ENCODE results near the gene APOD.

The APOD gene

DNA sequence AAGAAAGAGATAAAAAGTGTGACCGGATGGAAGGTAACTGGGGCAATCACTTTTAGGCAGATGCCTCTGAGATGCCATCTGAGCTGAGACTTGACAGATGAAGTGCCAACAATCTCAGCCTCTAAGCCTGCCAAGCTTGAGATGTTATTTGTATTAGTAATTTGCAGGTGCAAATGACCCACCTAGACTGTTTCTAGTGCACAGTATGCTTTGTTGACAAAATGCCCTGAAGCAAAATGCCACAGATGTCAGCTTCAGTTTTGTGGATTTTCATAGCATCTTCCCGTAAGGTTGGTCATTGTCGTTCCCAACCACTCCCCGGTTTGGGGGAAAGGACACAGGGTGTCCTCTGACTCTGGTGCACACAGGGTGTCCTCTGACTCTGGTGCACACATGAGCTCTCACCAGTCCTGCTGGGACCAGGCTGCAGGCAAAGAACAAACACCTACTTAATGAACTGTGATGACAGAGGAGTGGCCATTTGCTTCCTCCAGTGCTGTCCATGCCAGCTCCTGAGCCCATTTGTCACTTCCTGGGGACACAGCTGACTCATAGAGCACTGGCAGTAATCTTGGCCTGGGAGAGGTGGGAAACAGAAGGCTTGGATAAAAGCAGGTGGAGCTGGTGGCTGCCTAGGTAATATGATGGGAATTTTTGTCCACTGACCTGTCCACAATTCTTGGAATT, 23.9 kb downstream of the APOD start:
- H3K4me1 ChIP-seq (ENCODE audit: insufficient read depth, low read length), result no peaks in the 10 kb centered on the region
- no peaks in the 10 kb centered on the region for H3K9me3 ChIP-seq (ENCODE audit: control insufficient read depth, insufficient read depth, low read length)
- no peak overlapping the region for H3K9ac ChIP-seq (ENCODE audit: low read depth, low read length)
- no peaks in the 10 kb centered on the region for H3K36me3 ChIP-seq (ENCODE audit: insufficient read depth, low read length)

DNA sequence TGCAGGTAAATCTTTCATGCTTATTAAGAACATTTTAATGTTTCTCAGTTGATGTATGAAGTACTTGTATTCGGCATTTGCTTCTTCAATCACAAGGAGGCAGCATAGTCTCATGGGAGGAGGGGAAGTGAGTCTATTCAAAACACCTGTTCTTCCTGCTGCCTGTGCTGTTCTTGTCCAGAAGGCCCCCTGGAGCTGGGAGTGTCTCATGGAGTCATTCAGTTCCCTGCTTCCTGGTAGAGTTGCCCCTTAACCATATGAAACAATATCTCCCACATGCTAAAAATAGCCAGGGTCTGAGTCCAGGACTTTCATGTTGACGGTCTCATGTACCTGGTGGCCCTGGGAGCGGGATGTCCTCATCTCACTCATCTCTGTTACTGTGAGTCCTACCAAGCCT, 25.1 kb downstream of the APOD start:
- Histone ChIP-seq H3K9ac (ENCODE audit: low read depth, low read length) (no peak overlapping the region), H3K36me3 (ENCODE audit: insufficient read depth, low read length) (no peaks in the 10 kb centered on the region), H3K9me3 (ENCODE audit: control insufficient read depth, insufficient read depth, low read length) (no peaks in the 10 kb centered on the region), H3K4me1 (ENCODE audit: insufficient read depth, low read length) (no peaks in the 10 kb centered on the region)

DNA sequence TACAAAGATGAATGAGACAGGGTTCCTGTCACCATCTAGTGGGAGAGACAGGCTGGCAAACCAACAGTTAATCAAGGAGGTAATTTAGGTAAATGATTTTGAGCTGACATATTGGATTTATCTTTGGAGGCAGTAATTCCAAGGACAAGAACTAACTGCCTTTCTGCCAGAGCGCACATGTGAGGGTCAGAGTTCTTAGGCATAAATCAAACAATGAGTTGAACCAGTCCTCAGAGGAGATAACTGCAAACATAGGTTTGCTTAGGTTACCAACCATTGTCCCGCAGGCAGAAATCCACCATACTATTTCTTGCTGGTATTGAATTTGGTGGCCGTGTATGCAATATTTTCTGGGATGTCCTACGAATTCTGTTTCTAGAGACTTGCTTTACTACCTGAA, 26.4 kb downstream of the APOD start:
- Histone ChIP-seq H3K36me3 (ENCODE audit: insufficient read depth, low read length) (no peaks in the 10 kb centered on the region), H3K9me3 (ENCODE audit: control insufficient read depth, insufficient read depth, low read length) (no peaks in the 10 kb centered on the region; the same call in 1 of the 2 replicates), H3K4me1 (ENCODE audit: insufficient read depth, low read length) (no peaks in the 10 kb centered on the region), H3K9ac (ENCODE audit: low read depth, low read length) (no peak overlapping the region)

DNA sequence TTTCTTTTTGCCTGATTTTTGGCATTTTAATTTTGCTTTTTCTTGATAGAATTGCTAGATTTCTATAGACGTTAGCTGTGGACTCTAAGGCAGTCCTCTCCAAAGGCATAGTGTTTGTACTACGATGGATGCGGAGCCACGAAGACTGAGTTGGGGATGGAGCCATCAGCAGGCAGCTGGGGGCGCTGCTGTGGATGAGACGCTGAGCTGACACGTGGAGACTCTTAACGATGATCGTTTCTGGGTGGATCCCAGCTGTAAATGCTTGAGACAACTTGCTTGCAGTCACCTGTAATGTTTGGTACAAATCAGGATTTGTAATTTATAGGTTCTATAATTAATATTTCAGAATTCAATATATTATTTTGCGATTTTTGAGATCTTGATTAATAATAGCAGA, 27.4 kb downstream of the APOD start:
- H3K36me3 ChIP-seq (ENCODE audit: insufficient read depth, low read length), result no peaks in the 10 kb centered on the region
- H3K9me3 ChIP-seq (ENCODE audit: control insufficient read depth, insufficient read depth, low read length), result no peaks in the 10 kb centered on the region; the same call in 1 of the 2 replicates
- H3K4me1 ChIP-seq (ENCODE audit: insufficient read depth, low read length), result no peaks in the 10 kb centered on the region
- no peak overlapping the region for H3K9ac ChIP-seq (ENCODE audit: low read depth, low read length)

DNA sequence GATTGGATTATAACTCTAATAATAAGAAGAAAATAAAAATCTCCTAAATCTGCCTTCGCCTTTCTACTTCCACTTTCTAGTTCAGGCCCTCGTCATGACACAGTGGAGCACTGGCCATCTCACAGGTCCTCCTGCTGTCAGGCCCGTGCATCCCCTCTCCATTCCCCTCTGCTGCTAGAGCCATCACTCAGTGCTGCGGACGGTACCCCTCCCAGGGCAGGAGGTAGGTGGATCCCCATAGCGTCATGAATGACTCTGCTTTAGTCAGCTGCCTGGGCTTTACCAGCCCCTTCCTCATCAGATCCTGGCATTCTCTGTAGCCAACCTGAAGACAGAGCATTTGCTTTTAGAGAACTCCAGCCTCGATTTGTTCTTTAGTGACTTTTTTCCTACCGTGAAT, 28.6 kb downstream of the APOD start:
- H3K36me3 ChIP-seq (ENCODE audit: insufficient read depth, low read length), result no peaks in the 10 kb centered on the region
- H3K9me3 ChIP-seq (ENCODE audit: control insufficient read depth, insufficient read depth, low read length), result no peaks in the 10 kb centered on the region; the same call in 1 of the 2 replicates
- no peak overlapping the region for H3K9ac ChIP-seq (ENCODE audit: low read depth, low read length)
- peaks cover 5% of the 10 kb centered on the region; the same call in 1 of the 2 replicates for H3K4me1 ChIP-seq (ENCODE audit: insufficient read depth, low read length)

DNA sequence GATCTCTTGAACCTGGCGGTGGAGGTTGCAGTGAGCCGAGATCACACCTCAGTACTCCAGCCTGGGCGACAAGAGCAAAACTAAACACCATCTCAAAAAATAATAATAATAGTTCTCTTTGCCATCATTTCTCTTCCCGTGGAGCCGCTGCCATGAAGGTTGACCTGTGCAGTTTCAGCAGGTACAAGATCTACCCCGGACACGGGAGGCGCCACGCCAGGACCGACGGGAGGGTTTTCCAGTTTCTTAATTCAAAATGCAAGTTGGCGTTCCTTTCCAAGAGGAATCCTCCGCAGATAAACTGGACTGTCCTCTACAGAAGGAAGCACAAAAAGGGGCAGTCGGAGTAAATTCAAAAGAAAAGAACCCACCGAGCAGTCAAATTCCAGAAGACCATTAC, 29.3 kb downstream of the APOD start:
- H3K4me1 ChIP-seq (ENCODE audit: insufficient read depth, low read length), result peaks cover 10% of the 10 kb centered on the region; the same call in 1 of the 2 replicates
- H3K36me3 ChIP-seq (ENCODE audit: insufficient read depth, low read length), result no peaks in the 10 kb centered on the region
- no peak overlapping the region for H3K9ac ChIP-seq (ENCODE audit: low read depth, low read length)
- H3K9me3 ChIP-seq (ENCODE audit: control insufficient read depth, insufficient read depth, low read length), result no peaks in the 10 kb centered on the region; the same call in 1 of the 2 replicates

DNA sequence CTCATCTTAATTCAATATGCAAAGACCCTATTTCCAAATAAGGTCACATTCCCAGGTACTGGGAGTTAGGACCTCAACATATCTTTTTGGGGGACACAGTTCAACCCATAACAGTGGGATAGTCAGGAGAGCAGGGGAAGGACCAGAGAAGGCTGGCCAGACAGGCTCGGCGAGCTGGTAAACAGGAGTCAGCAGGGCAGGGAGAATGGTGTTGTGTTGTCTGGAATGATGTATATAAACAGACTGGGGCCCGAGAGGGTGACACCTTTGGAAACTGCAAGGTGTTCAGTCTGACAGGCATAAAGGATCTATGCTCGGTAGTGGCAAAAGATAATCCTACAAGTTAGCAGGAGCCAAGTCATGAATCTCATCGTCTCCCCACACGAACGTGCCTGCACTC, 30.5 kb downstream of the APOD start:
- Histone ChIP-seq H3K9me3 (ENCODE audit: control insufficient read depth, insufficient read depth, low read length) (no peaks in the 10 kb centered on the region; the same call in 1 of the 2 replicates), H3K9ac (ENCODE audit: low read depth, low read length) (no peak overlapping the region), H3K36me3 (ENCODE audit: insufficient read depth, low read length) (no peaks in the 10 kb centered on the region), H3K4me1 (ENCODE audit: insufficient read depth, low read length) (peaks cover 13% of the 10 kb centered on the region; the same call in 1 of the 2 replicates)

DNA sequence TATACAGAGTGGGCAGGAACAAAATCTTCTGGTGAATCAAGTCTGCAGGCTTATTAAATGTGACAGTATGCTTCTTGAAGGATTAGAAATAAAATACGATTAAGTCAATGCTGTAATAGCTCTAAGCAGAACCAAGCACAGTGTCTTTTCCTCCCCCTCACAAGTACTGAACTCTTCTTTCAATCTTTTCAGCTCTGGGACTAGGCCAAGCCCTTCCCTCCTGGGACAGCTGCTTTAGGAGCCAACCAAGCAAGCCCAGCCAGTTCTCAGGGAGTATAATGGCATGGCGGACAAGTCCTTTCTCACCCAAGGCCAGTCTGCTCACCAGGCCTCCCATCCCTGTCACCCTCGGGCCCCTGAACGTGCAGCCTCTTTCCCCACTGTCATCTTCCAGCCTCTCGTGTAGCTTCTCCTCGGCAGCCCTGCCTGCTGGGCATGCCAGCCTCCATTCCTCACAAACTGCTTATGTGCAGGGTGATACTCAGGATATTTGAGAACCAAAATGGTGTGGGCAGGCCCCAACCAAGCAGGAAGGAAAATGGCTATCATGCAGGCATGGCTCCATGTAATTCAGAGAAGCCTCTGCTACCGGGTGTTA, 32.3 kb downstream of the APOD start:
- Histone ChIP-seq H3K9ac (ENCODE audit: low read depth, low read length) (no peak overlapping the region), H3K9me3 (ENCODE audit: control insufficient read depth, insufficient read depth, low read length) (no peaks in the 10 kb centered on the region; the same call in 1 of the 2 replicates), H3K4me1 (ENCODE audit: insufficient read depth, low read length) (peaks cover 24% of the 10 kb centered on the region), H3K36me3 (ENCODE audit: insufficient read depth, low read length) (no peaks in the 10 kb centered on the region)

DNA sequence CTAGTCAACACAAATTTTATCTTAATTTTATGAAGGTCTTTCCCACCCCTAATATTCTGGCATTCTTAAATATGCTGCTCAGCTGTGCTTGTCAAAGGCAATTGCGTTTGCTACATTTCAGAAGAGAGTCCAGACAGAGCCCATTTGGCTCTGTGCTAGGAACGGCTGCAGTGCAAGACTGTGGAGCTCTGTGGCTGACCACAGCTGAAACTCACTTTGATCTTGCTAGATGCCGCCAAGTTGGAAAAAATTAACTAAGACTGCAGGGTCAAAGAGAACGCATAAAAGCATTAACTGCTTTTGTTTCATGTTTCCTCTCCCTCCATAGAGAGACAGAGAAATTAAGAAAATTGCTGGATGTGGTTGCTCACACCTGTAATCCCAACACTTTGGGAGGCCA, 33.0 kb downstream of the APOD start:
- Histone ChIP-seq H3K9me3 (ENCODE audit: control insufficient read depth, insufficient read depth, low read length) (no peaks in the 10 kb centered on the region; the same call in 1 of the 2 replicates), H3K9ac (ENCODE audit: low read depth, low read length) (no peak overlapping the region), H3K36me3 (ENCODE audit: insufficient read depth, low read length) (no peaks in the 10 kb centered on the region), H3K4me1 (ENCODE audit: insufficient read depth, low read length) (peaks cover 30% of the 10 kb centered on the region)

DNA sequence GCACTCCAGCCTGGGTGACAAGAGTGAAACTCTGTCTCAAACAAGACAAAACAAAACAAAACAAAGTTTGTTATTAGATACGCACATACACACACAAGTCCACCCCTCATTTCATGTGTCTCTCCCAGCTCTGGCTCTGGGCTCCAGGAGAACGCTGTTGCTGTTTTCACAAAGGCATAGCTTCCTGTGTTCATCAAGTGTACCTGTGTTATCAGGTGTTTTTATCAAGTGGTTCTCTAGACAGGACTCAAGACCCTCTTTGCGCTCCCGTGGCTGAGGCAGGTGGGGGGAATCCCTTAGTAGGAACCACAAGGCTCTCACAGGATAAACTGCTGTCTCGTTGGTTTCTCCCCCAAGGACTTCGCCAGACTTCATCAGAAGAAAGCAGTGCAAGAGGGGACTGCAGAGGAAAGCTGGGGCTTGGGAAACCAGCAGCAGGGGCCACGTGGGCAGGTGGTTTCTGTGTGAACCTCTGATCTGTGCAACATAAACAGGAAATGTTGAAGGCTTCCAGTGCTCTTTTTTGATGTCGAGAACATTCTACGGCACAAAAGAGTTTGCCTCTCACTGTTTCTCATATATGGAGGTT, 33.7 kb downstream of the APOD start:
- Histone ChIP-seq H3K9ac (ENCODE audit: low read depth, low read length) (no peak overlapping the region), H3K9me3 (ENCODE audit: control insufficient read depth, insufficient read depth, low read length) (no peaks in the 10 kb centered on the region; the same call in 1 of the 2 replicates), H3K36me3 (ENCODE audit: insufficient read depth, low read length) (no peaks in the 10 kb centered on the region), H3K4me1 (ENCODE audit: insufficient read depth, low read length) (peaks cover 33% of the 10 kb centered on the region)

DNA sequence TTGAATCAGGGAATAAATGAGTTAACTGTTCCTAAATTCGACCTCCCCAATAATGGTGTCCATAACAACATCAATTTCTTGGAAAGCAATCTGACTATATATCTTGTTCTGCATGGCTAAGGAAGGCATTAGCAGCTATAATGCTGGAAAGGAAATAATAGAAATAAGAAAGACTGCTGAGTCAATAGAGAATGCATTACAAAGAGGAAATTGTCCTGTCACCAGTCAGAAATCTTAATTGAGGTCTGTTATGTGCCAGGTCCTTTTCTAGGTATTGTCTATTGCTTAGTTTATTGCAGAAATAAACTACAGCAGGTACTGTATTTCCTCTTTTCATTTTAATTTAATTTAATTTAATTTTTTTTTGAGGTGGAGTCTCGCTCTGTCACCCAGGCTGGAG, 34.8 kb downstream of the APOD start:
- Histone ChIP-seq H3K9me3 (ENCODE audit: control insufficient read depth, insufficient read depth, low read length) (no peaks in the 10 kb centered on the region; the same call in 1 of the 2 replicates), H3K9ac (ENCODE audit: low read depth, low read length) (no peak overlapping the region), H3K36me3 (ENCODE audit: insufficient read depth, low read length) (no peaks in the 10 kb centered on the region), H3K4me1 (ENCODE audit: insufficient read depth, low read length) (peaks cover 42% of the 10 kb centered on the region)

DNA sequence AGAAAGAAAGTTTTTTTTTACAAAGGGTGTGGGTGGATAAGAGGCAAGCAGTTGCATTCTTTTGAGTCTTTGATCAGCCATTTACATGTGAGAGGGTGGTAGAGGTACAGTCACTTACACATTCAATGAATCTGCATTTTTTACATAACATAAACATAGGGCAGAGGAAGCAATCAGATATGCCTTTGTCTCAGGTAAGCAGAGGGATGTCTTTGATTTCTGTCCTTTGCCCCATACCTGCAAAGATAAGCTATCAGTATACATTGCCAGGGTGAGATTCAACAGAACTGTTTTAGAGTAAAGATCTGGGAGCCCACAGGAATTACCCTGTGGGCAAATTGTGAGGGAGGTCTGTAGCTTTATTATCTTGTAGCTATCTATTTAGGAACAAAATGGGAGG, 35.2 kb downstream of the APOD start:
- Histone ChIP-seq H3K36me3 (ENCODE audit: insufficient read depth, low read length) (no peaks in the 10 kb centered on the region), H3K9ac (ENCODE audit: low read depth, low read length) (peak overlapping the region; percentile 7; the same call in 1 of the 2 replicates), H3K9me3 (ENCODE audit: control insufficient read depth, insufficient read depth, low read length) (no peaks in the 10 kb centered on the region; the same call in 1 of the 2 replicates), H3K4me1 (ENCODE audit: insufficient read depth, low read length) (peaks cover 42% of the 10 kb centered on the region)

DNA sequence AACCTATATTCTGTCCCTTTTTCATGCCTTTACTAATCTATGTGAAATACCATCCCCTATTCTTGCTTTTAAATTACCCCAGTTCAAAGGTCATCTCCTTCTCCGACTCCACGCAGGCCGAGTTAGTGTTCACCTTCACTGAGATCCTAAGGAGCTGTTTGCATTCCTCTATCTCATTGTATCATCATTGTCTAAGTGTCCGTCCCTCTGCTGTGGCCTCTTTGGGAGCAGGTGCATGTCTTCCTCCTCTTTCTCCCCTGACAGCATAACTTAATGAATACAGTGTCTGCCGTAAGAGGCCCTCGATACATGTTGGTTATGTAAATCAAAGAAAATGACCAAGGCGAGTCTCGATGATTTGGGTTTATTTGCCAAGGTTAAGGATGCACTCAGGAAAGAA, 35.7 kb downstream of the APOD start:
- peak overlapping the region; percentile 7; the same call in 1 of the 2 replicates for H3K9ac ChIP-seq (ENCODE audit: low read depth, low read length)
- no peaks in the 10 kb centered on the region for H3K36me3 ChIP-seq (ENCODE audit: insufficient read depth, low read length)
- peaks cover 42% of the 10 kb centered on the region for H3K4me1 ChIP-seq (ENCODE audit: insufficient read depth, low read length)
- no peaks in the 10 kb centered on the region; the same call in 1 of the 2 replicates for H3K9me3 ChIP-seq (ENCODE audit: control insufficient read depth, insufficient read depth, low read length)

DNA sequence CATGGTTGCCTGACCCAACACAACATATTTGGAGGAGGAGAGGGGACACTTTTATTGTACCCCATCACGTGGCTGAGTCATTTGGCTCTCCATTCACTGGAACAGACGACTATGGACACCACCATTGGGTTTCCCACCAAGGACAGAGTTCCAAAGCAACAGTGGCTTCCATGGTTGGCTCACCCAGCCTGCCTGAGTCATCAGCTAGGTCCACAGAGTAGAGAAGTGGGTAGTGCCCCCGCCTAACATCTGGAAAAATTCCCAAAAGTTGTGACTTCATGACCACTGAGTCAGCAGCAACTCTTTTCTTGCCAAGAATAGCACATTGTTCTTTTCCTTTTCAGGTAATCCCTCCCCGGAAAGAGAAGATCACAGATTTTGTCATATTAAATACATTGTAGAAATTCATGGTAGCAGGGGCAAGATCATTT, 37.6 kb downstream of the APOD start:
- peaks cover 46% of the 10 kb centered on the region for H3K4me1 ChIP-seq (ENCODE audit: insufficient read depth, low read length)
- no peaks in the 10 kb centered on the region for H3K9me3 ChIP-seq (ENCODE audit: control insufficient read depth, insufficient read depth, low read length)
- H3K9ac ChIP-seq (ENCODE audit: low read depth, low read length), result no peak overlapping the region
- no peaks in the 10 kb centered on the region for H3K36me3 ChIP-seq (ENCODE audit: insufficient read depth, low read length)

DNA sequence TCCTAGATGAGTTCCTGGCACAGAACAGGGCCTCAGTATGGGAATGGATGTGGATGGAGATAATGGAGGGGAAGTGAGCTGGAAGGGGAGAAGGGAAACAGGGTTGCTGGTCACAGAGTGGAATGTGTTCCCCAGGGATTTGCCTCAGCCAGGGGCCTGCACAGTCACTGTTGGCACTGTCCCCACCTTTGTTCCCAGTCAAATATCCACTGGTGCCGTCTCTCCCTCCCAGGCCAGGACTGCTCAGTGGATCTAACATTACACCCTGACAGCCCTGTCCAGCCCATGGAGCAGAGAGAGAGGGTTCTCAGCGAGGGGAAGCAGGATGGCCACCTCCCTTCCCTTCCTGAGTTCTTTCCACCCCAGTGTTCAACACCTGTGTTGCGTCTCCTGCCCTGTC, 39.1 kb downstream of the APOD start:
- H3K9ac ChIP-seq (ENCODE audit: low read depth, low read length), result no peak overlapping the region; the same call in 1 of the 2 replicates
- no peaks in the 10 kb centered on the region for H3K36me3 ChIP-seq (ENCODE audit: insufficient read depth, low read length)
- H3K4me1 ChIP-seq (ENCODE audit: insufficient read depth, low read length), result peaks cover 41% of the 10 kb centered on the region
- no peaks in the 10 kb centered on the region for H3K9me3 ChIP-seq (ENCODE audit: control insufficient read depth, insufficient read depth, low read length)
